Osteocyte (in vitro differentiated cells): ENCODE data around the gene RBM45. TPM values are rescaled to one million over a fixed set of nuclear protein-coding genes. Genes with fewer than 3 reads are reported as not detected.

Experiments used
- DNase-seq: peaks from one replicate; pipeline ENCODE4 v3.0.0; 2021; ENCODE audit warnings: mixed read lengths; ENCODE audit not compliant: unreplicated experiment; ENCODE audit errors: extremely low spot score
- H3K27ac Mint-ChIP-seq: one replicate; pipeline ENCODE4 v1.8.0; 2021; ENCODE audit warnings: mild to moderate bottlenecking, mixed read lengths; ENCODE audit not compliant: unreplicated experiment
- H3K27me3 Mint-ChIP-seq: one replicate; pipeline ENCODE4 v1.8.0; 2021; ENCODE audit warnings: mixed read lengths; ENCODE audit not compliant: unreplicated experiment
- H3K36me3 Mint-ChIP-seq: one replicate; pipeline ENCODE4 v1.8.0; 2021; ENCODE audit warnings: mixed read lengths; ENCODE audit not compliant: unreplicated experiment
- H3K4me1 Mint-ChIP-seq: one replicate; pipeline ENCODE4 v1.8.0; 2021; ENCODE audit warnings: mixed read lengths; ENCODE audit not compliant: unreplicated experiment
- H3K4me3 Mint-ChIP-seq: one replicate; pipeline ENCODE4 v1.8.0; 2021; ENCODE audit warnings: mild to moderate bottlenecking, moderate library complexity, mixed read lengths; ENCODE audit not compliant: unreplicated experiment
- H3K9me3 Mint-ChIP-seq: one replicate; pipeline ENCODE4 v1.8.0; 2021; ENCODE audit warnings: mixed read lengths; ENCODE audit not compliant: unreplicated experiment
- CTCF ChIP-seq: fragments of 200-600 bp; sonication (generic); IDR thresholded peaks from 2 replicates; pipeline ENCODE4 v1.5.0; 2021; ENCODE audit warnings: antibody characterized with exemption, mild to moderate bottlenecking, moderate library complexity
- total RNA-seq: library from RNA; stranded (reverse); gene quantifications from 2 replicates; pipeline ENCODE4 v1.2.1, GENCODE V29; 2021

RBM45 gene
- total RNA-seq, 1 donor from 2014 or later: 12.9 TPM

- DNase-seq: no peak
- H3K4me3 Mint-ChIP-seq: no peak overlapping the region
- no peak for TF ChIP-seq CTCF
- H3K9me3 Mint-ChIP-seq: no peaks in the 10 kb centered on the region
- peaks cover 13% of the 10 kb centered on the region for H3K4me1 Mint-ChIP-seq
- no peaks in the 10 kb centered on the region for H3K27me3 Mint-ChIP-seq
- H3K36me3 Mint-ChIP-seq: peaks cover 7% of the 10 kb centered on the region
- H3K27ac Mint-ChIP-seq: no peak overlapping the region
Measured at GRCh38 chr2:178114462-178114861, 2.2 kb downstream of the RBM45 start.

GRCh38 chr2:178115271-178115670 lies 3.0 kb downstream of the RBM45 start:
- no peak for TF ChIP-seq CTCF
- Mint-ChIP-seq H3K4me3 (no peak overlapping the region), H3K9me3 (no peaks in the 10 kb centered on the region), H3K27ac (no peak overlapping the region), H3K27me3 (no peaks in the 10 kb centered on the region), H3K4me1 (peaks cover 13% of the 10 kb centered on the region), H3K36me3 (peaks cover 7% of the 10 kb centered on the region)
- no peak for DNase-seq

- H3K27ac Mint-ChIP-seq: no peak overlapping the region
- TF ChIP-seq CTCF: no peak
- peaks cover 20% of the 10 kb centered on the region for H3K36me3 Mint-ChIP-seq
- H3K4me3 Mint-ChIP-seq: no peak overlapping the region
- H3K9me3 Mint-ChIP-seq: no peaks in the 10 kb centered on the region
- DNase-seq: no peak
- peaks cover 8% of the 10 kb centered on the region for H3K4me1 Mint-ChIP-seq
- no peaks in the 10 kb centered on the region for H3K27me3 Mint-ChIP-seq
Measured at GRCh38 chr2:178117725-178118124, 5.5 kb downstream of the RBM45 start.

- Mint-ChIP-seq H3K36me3 (peaks cover 31% of the 10 kb centered on the region), H3K27ac (no peak overlapping the region), H3K4me1 (no peaks in the 10 kb centered on the region), H3K4me3 (no peak overlapping the region), H3K27me3 (no peaks in the 10 kb centered on the region), H3K9me3 (no peaks in the 10 kb centered on the region)
- TF ChIP-seq CTCF: no peak
- no peak for DNase-seq
Measured at GRCh38 chr2:178119179-178119922, 7.1 kb downstream of the RBM45 start.

GRCh38 chr2:178123163-178123562 lies 10.9 kb downstream of the RBM45 start:
- Mint-ChIP-seq H3K27me3 (no peaks in the 10 kb centered on the region), H3K27ac (no peak overlapping the region), H3K4me1 (no peaks in the 10 kb centered on the region), H3K36me3 (peaks cover 43% of the 10 kb centered on the region), H3K9me3 (no peaks in the 10 kb centered on the region), H3K4me3 (no peak overlapping the region)
- DNase-seq: no peak
- TF ChIP-seq CTCF: no peak
